ENCODE measurements around the gene PCSK2. TPM values are rescaled to one million over a fixed set of nuclear protein-coding genes. Genes with fewer than 3 reads are reported as not detected.

The PCSK2 gene
- total RNA-seq, 1 experiment from 2014 or later, result not detected

DNA sequence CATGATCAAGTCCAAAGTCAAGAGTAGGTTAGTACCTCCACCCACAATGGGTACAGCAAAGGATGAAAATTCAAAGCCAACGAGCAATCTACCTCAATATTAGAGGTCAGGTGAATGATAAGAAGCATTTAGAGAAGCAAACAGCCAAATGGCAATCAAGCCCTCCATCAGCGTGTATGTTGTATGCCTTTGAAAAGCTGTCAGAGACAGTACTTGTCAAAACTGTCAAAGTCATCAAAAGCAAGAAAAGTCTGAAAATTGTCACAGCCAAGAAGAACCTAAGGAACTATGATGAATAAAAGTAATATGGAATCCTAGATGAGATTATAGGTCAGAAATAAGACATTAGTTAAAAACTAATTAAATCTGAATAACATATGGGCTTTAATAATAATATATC lies 99.3 kb downstream of the PCSK2 start:
- Histone ChIP-seq H3K4me3 (no peak overlapping the region), H3K27ac (no peak overlapping the region), H3K36me3 (no peaks in the 10 kb centered on the region), H3K9me3 (replicated peaks) (no peaks in the 10 kb centered on the region), H3K27me3 (replicated peaks) (no peaks in the 10 kb centered on the region), H3K4me1 (replicated peaks) (no peaks in the 10 kb centered on the region)
- DNase-seq (ENCODE audit: low read depth in 1 of 2, low spot score in 2 of 2), result no peak

DNA sequence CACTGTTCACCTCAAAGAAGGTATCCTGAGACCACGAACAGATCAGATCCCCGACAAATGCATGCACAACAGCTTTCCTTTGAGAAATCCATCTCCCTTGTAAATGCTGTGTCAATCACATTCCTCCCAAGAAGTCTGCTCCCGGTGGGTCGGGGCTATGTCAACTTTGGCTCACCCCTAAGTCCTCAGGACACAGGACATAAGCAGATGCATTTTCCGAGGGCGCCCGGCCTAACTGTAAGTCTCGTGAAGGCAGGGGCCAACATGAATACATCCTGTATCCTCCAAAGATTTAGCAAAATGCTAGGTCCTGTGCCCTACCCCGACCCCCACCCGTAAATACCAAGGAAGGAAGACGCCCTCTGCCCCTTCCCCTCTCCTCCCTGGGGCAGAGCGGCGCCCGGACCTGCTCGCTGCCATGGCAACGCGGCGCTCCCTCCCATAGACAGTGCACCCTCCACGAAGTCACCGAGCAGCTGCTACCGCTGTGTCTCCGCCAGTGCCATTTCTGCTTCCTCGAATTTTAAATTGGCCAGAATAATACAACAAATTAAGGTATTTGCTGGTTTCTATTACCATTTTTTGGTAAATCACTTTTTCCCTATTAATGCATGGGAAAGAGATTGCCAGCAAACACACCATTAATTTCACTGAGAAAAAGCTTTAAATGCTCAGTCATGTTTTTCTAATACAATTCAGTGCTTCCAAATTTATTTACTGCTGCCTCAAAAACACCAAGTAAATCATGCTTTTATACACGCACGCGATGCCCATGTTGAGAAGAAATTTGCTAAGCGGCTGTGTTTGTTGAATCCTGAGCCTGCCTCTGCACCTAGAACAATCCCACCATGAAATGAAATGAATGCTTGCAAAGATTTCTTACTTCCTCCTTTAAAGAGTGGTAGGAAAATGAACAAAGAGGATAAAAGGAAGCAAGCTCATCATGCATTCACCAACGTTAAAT lies 100.6 kb downstream of the PCSK2 start:
- H3K4me1 ChIP-seq (replicated peaks), result no peaks in the 10 kb centered on the region
- H3K9me3 ChIP-seq (replicated peaks), result no peaks in the 10 kb centered on the region
- no peak overlapping the region for H3K4me3 ChIP-seq
- H3K27me3 ChIP-seq (replicated peaks), result no peaks in the 10 kb centered on the region
- no peak overlapping the region for H3K27ac ChIP-seq
- H3K36me3 ChIP-seq, result no peaks in the 10 kb centered on the region
- no peak for DNase-seq (ENCODE audit: low read depth in 1 of 2, low spot score in 2 of 2)

DNA sequence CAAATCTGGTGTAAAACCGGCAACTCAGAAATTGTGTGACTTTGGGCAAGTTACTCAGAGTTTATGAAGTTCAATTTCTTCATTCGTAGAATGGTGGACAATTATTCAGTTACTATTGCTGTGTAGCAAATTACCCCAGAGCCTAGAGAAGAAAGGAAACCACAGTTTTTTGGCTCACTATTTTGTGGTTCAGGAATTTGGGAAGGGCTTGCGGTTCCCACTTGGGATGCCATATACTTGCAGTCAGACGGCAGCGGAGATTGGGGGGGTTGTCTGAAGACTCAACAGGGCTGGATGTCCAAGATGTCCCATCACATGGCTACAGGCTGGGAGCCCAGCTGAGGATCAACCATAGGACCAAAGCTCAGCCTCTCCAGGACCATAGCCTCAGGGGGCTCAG lies 108.1 kb downstream of the PCSK2 start:
- H3K9me3 ChIP-seq (replicated peaks), result no peaks in the 10 kb centered on the region
- no peaks in the 10 kb centered on the region for H3K27me3 ChIP-seq (replicated peaks)
- H3K4me3 ChIP-seq, result no peak overlapping the region
- no peaks in the 10 kb centered on the region for H3K36me3 ChIP-seq
- DNase-seq (ENCODE audit: low read depth in 1 of 2, low spot score in 2 of 2), result no peak
- no peaks in the 10 kb centered on the region for H3K4me1 ChIP-seq (replicated peaks)
- H3K27ac ChIP-seq, result no peak overlapping the region

DNA sequence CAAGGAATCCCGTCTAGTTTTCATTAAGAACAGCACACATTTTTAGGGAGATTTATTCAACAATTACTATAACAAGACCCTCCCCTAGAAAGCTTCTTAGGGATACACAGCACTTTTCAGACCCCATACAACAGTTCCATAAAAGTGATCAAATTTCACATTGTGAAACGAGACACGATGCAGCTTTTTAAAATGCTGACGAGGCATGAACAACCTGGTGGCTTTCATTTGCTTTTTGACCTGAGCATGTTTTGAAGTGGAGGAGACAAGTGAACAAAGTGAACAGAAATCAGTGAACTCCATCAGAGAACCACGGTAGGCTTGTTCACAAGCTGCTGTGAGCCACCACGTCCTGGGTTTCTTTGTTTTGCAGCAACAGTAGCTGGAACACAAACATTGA lies 112.2 kb downstream of the PCSK2 start:
- no peak for DNase-seq (ENCODE audit: low read depth in 1 of 2, low spot score in 2 of 2)
- H3K9me3 ChIP-seq (replicated peaks), result no peaks in the 10 kb centered on the region
- no peaks in the 10 kb centered on the region for H3K4me1 ChIP-seq (replicated peaks)
- H3K4me3 ChIP-seq, result no peak overlapping the region
- no peak overlapping the region for H3K27ac ChIP-seq
- H3K36me3 ChIP-seq, result no peaks in the 10 kb centered on the region
- no peaks in the 10 kb centered on the region for H3K27me3 ChIP-seq (replicated peaks)

DNA sequence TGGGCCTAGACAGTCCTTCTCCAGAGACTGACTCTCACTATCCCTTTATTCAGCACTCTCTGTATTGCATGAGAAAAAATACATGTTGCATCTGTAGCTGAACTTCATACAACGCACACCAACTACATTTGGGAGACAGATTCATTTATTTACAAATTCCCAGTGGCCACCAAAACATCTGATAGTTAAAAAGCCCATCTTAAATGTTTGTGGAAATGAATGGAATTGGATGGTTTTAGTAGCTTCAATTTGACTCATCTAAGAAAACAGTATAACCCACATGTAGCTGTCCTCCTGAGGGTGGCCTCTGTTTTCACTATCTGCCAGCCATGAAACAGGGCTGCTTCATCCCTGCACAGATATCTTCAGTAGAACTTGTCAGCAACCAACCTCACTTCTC lies 116.3 kb downstream of the PCSK2 start:
- no peaks in the 10 kb centered on the region for H3K27me3 ChIP-seq (replicated peaks)
- no peak for DNase-seq (ENCODE audit: low read depth in 1 of 2, low spot score in 2 of 2)
- H3K36me3 ChIP-seq, result no peaks in the 10 kb centered on the region
- no peak overlapping the region for H3K27ac ChIP-seq
- H3K4me1 ChIP-seq (replicated peaks), result no peaks in the 10 kb centered on the region
- no peaks in the 10 kb centered on the region for H3K9me3 ChIP-seq (replicated peaks)
- no peak overlapping the region for H3K4me3 ChIP-seq

DNA sequence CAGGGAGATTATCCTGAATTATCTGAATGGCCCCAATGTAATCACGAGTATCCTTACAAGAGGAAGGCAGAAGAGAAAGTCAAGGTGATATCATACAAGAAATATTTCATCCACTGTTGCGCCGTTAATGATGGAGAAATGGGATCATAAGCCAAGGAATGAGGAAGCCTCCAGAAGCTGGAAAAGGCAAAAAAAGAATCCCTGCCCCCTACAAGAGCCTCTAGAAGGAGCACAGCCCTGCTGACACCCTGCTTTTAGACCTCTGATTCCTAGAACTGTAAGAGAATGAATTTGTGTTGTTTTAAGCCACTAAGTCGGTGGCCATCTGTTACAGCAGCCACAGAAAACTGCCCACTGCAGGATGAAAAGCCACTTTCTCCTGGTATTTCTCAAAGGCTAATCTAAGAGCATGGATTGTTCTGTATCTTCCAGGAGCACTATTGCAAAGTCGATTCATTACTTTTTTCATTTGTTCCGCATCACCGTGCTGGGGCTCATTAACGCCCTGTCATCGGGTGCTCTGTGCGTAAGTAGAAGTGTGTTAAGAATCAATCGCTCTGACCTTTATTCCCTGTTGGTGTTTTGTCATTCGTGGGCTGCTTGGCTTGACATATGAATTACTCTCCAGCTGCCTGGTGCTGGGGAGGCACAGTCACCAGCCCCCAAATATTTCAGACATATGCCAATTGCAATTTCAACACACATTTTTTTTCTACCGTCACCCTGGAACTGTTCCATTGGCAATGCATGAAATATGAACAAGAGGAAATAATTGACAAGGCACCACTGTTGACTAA lies 117.0 kb downstream of the PCSK2 start:
- no peaks in the 10 kb centered on the region for H3K27me3 ChIP-seq (replicated peaks)
- no peaks in the 10 kb centered on the region for H3K36me3 ChIP-seq
- H3K4me1 ChIP-seq (replicated peaks), result no peaks in the 10 kb centered on the region
- no peak for DNase-seq (ENCODE audit: low read depth in 1 of 2, low spot score in 2 of 2)
- no peak overlapping the region for H3K4me3 ChIP-seq
- no peaks in the 10 kb centered on the region for H3K9me3 ChIP-seq (replicated peaks)
- no peak overlapping the region for H3K27ac ChIP-seq

DNA sequence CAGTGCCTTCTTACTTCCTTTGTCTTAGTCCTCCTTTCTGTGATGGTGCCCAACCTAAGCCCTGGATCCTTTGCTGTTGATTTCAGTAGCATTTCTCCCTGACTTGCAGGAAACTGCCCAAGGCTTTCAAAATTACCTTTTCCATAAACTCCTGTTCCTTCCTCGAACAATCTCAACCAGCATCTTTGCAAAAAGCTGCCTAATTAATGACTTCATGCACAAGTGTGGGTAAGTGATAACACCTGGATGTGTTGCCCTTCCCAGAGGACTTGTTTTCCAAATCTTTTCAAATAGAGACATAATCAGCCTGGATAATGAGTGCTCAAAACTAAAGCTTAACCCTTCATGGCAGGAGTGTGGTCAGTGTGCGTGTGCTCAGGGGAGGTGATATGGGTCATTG lies 118.0 kb downstream of the PCSK2 start:
- DNase-seq (ENCODE audit: low read depth in 1 of 2, low spot score in 2 of 2), result no peak
- no peak overlapping the region for H3K27ac ChIP-seq
- no peak overlapping the region for H3K4me3 ChIP-seq

DNA sequence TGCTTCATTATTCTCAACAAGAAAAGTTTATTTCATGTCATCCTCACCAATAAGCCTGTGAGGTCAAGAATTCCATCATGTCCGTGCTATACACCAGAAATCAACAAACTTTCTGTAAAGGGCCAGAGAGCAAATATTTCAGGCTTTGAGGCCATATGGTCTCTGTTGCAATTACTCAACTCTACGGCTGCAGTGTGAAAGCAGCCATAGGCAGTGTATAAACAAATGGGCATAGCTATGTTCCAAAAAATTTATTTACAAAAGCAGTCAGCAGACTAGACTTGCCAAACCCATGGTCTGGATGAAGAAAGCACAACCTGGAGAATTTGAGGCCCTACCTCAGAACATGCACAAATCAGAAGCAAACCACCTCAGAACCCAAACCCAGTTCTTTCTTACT lies 118.5 kb downstream of the PCSK2 start:
- no peak for DNase-seq (ENCODE audit: low read depth in 1 of 2, low spot score in 2 of 2)

More for the DNA sequence above, 118.0 kb downstream of the PCSK2 start:
- Histone ChIP-seq H3K36me3 (no peaks in the 10 kb centered on the region), H3K27me3 (replicated peaks) (no peaks in the 10 kb centered on the region), H3K4me1 (replicated peaks) (no peaks in the 10 kb centered on the region), H3K9me3 (replicated peaks) (no peaks in the 10 kb centered on the region)

DNA sequence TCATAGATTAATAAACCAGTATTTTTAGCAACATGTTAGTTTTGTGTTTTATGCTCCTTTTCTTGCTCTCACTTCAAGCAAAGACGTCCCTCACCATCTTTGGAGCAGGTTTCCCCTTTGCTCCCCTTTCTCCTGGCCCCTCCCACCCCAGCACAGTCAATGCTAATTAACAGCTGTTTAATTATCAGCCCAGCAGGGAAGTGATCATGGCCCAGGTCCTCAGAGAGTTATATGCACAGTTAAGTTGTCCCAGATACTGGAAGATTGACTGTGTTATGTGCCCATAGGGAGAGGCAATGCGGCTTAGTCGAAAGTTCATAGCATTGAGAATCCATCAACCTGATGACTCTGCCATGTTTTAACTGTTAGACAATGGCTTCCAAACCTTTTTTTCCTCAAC lies 123.5 kb downstream of the PCSK2 start:
- H3K4me3 ChIP-seq, result no peak overlapping the region
- no peaks in the 10 kb centered on the region for H3K36me3 ChIP-seq
- no peak for DNase-seq (ENCODE audit: low read depth in 1 of 2, low spot score in 2 of 2)
- no peak overlapping the region for H3K27ac ChIP-seq
- no peaks in the 10 kb centered on the region for H3K9me3 ChIP-seq (replicated peaks)
- no peaks in the 10 kb centered on the region for H3K4me1 ChIP-seq (replicated peaks)
- 0 out of 2 replicates have a peak, but pooled peaks cover 2% of the 10 kb centered on the region for H3K27me3 ChIP-seq (replicated peaks)

More for the DNA sequence above, 118.5 kb downstream of the PCSK2 start:
- Histone ChIP-seq H3K4me3 (no peak overlapping the region), H3K36me3 (no peaks in the 10 kb centered on the region), H3K9me3 (replicated peaks) (no peaks in the 10 kb centered on the region), H3K4me1 (replicated peaks) (no peaks in the 10 kb centered on the region), H3K27me3 (replicated peaks) (no peaks in the 10 kb centered on the region), H3K27ac (no peak overlapping the region)

DNA sequence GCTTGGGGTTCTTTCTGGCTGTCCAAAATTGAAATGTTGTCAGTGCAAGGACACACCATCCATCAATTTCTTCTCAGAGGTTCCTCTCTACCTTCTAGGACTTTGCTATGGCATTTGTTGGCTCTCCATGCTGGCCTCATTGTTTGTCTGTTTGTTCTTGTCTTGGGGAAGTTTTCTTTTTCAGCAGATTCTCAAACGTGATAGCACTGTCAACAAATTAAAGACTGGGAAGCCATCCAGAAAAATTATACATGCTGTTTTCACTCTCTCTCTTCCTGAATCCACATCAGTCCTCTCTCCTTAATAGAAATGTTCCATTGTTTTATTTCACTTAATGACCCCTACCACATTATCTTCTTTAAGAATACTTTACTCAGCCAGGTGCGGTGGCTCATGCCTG lies 130.4 kb downstream of the PCSK2 start:
- Histone ChIP-seq H3K27me3 (replicated peaks) (0 out of 2 replicates have a peak, but pooled peaks cover 2% of the 10 kb centered on the region), H3K9me3 (replicated peaks) (no peaks in the 10 kb centered on the region), H3K36me3 (no peaks in the 10 kb centered on the region), H3K27ac (no peak overlapping the region), H3K4me3 (no peak overlapping the region), H3K4me1 (replicated peaks) (no peaks in the 10 kb centered on the region)
- DNase-seq (ENCODE audit: low read depth in 1 of 2, low spot score in 2 of 2), result no peak

DNA sequence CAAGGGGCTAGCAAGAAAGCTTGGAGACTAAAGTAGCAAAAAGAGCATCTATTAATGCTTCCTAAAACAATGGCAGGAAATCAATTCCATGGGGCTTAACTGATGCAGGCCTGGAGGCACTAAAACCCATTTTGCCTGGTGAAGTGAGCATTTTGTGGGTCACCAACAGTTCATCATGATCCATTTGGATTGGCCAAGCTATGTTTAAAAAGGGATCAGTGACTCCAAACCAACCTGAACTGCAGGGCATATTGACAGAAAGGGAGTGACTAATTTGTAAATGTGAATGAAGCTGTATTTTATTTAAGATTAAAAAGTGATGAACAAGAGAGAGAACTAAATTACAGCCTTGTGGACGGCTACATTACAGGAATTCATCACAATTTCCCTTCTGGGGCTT lies 132.0 kb downstream of the PCSK2 start:
- Histone ChIP-seq H3K27me3 (replicated peaks) (no peaks in the 10 kb centered on the region), H3K9me3 (replicated peaks) (no peaks in the 10 kb centered on the region), H3K36me3 (no peaks in the 10 kb centered on the region), H3K27ac (no peak overlapping the region), H3K4me3 (no peak overlapping the region), H3K4me1 (replicated peaks) (no peaks in the 10 kb centered on the region)
- no peak for DNase-seq (ENCODE audit: low read depth in 1 of 2, low spot score in 2 of 2)

DNA sequence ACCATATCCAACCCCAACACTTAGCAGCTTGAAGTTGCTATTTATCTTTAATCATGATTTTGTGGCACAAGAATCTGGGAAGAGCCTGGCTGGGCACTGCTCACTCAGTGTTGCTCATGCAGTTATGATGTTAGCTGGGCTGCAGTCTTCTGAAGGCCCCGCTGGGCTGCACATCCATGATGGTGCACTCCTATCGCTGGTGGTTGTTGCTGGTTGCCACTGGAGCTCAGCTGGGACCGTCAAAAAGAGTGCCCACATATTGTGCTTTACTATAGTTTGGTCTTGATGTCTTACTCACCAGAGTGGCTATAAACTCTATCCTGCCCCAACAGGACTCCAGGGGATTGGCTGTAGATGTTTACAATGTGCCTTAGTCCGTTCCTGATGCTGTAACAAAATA lies 137.8 kb downstream of the PCSK2 start:
- no peaks in the 10 kb centered on the region for H3K27me3 ChIP-seq (replicated peaks)
- no peaks in the 10 kb centered on the region for H3K36me3 ChIP-seq
- no peaks in the 10 kb centered on the region for H3K9me3 ChIP-seq (replicated peaks)
- no peak for DNase-seq (ENCODE audit: low read depth in 1 of 2, low spot score in 2 of 2)
- H3K27ac ChIP-seq, result no peak overlapping the region
- no peak overlapping the region for H3K4me3 ChIP-seq
- H3K4me1 ChIP-seq (replicated peaks), result no peaks in the 10 kb centered on the region

DNA sequence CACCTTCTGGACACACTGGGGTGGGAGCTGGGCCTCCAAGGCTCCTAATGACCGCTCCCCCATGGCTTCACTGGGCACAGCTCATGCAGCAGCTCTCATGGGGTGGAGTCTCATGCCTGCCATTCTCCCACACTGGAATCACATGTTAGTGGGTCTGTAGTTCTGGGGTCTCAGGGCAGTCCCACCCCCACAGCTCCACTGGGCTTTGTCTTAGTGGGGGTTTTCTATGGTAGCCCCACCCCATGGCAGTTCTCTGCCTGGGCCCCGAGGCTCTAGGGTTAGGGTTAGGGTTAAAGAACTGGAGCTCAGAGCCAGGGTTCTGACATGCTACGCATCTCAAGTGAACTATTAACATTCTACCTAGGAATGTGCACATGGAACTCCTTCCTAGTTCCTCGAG lies 139.0 kb downstream of the PCSK2 start:
- no peaks in the 10 kb centered on the region for H3K27me3 ChIP-seq (replicated peaks)
- no peaks in the 10 kb centered on the region for H3K9me3 ChIP-seq (replicated peaks)
- no peaks in the 10 kb centered on the region for H3K4me1 ChIP-seq (replicated peaks)
- H3K27ac ChIP-seq, result no peak overlapping the region
- no peaks in the 10 kb centered on the region for H3K36me3 ChIP-seq
- no peak overlapping the region for H3K4me3 ChIP-seq
- DNase-seq (ENCODE audit: low read depth in 1 of 2, low spot score in 2 of 2), result no peak

DNA sequence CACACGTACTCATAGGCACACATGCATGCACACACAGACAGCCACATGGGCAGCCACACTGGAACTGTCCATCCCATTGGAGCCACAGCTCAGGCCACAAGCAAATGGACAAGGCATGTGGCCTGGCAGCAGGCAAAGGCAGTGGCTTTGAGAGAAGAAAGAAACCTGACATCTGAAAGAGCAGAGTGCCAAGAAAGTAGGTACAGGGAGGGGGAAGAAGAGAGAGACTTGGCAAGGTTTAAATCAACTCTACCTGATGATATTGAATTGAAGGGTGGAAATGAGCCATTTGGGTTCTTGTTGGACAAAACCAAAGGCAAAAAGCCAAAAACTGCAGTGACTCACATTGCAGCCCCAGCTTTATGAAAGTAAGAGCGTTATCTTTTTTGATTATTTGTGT lies 142.7 kb downstream of the PCSK2 start:
- H3K4me1 ChIP-seq (replicated peaks), result no peaks in the 10 kb centered on the region
- no peaks in the 10 kb centered on the region for H3K9me3 ChIP-seq (replicated peaks)
- no peak overlapping the region for H3K4me3 ChIP-seq
- H3K27me3 ChIP-seq (replicated peaks), result 0 out of 2 replicates have a peak, but pooled peaks cover 4% of the 10 kb centered on the region
- no peak for DNase-seq (ENCODE audit: low read depth in 1 of 2, low spot score in 2 of 2)
- H3K27ac ChIP-seq, result no peak overlapping the region
- no peaks in the 10 kb centered on the region for H3K36me3 ChIP-seq

All from SJSA1 (cell line).